GM12874 (cell line): ENCODE results near the gene LINGO3.

Source experiments
- TF ChIP-seq, protein P1 (sequence below): IDR thresholded peaks from 2 replicates; pipeline ENCODE4 v1.5.1; 2011; ENCODE audit warnings: low read depth, mild to moderate bottlenecking, control low read depth, low read length, moderate library complexity; ENCODE audit not compliant: insufficient read depth

Gene LINGO3

DNA sequence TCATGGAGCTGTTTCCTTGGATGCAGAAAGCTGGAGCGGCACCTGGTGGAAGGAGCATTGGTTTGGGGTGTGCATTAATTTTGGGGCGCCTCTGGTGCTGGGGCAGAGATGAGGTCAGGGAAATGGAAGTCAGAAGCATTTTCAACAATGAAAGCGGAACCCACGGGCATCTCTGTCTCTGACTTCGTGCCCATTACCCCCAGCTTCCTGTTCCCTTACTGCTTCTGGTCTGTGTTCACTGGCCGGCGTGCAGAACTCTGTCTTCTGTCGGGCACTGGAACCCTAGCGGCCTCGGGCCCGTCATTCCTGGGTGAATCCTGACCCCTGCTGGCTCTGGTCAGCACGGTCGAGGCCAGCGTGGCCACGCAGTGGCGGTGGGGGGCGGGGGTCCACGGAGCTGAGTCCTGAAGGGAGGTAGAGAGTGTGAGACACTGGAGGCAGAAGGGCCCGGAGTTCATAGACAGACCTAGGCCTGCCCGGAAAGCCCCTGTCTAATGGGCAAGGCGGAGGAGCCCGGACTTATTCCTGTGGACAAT lies 7.9 kb upstream of the LINGO3 start:
- TF ChIP-seq, protein P1, sequence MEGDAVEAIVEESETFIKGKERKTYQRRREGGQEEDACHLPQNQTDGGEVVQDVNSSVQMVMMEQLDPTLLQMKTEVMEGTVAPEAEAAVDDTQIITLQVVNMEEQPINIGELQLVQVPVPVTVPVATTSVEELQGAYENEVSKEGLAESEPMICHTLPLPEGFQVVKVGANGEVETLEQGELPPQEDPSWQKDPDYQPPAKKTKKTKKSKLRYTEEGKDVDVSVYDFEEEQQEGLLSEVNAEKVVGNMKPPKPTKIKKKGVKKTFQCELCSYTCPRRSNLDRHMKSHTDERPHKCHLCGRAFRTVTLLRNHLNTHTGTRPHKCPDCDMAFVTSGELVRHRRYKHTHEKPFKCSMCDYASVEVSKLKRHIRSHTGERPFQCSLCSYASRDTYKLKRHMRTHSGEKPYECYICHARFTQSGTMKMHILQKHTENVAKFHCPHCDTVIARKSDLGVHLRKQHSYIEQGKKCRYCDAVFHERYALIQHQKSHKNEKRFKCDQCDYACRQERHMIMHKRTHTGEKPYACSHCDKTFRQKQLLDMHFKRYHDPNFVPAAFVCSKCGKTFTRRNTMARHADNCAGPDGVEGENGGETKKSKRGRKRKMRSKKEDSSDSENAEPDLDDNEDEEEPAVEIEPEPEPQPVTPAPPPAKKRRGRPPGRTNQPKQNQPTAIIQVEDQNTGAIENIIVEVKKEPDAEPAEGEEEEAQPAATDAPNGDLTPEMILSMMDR, result no peak

DNA sequence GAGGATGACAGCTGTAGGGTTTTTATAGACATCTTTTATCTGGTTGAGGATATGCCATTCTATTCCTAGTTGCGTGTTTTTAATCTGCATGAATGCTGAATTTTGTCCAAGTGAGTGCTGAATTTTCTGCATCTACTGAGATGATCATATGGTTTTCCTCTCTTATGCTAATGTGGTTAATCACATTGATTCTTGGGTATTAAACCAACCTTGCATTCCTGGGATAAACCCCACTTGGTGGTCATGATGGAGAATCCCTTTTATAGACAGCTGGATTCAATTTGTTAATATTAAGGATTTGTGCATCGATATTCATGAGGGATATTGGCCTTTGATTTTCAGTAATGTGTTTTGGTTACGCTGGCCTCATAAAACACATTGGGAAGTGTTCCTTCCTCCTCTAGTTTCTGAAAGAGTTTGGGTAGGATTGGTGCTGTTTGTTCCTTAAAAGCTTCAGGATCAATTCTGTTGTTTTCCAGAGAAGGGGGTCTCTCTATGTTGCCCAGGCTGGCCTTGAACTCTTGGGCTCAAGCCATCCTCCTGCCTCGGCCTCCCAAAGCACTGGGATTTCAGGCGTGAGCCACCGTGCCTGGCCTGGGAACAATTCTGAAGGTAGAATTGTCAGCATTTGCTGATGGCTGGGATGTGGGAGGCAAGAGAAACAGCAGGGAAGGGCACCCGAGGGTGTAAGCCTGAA lies 7.3 kb upstream of the LINGO3 start:
- TF ChIP-seq, protein P1, result no peak

DNA sequence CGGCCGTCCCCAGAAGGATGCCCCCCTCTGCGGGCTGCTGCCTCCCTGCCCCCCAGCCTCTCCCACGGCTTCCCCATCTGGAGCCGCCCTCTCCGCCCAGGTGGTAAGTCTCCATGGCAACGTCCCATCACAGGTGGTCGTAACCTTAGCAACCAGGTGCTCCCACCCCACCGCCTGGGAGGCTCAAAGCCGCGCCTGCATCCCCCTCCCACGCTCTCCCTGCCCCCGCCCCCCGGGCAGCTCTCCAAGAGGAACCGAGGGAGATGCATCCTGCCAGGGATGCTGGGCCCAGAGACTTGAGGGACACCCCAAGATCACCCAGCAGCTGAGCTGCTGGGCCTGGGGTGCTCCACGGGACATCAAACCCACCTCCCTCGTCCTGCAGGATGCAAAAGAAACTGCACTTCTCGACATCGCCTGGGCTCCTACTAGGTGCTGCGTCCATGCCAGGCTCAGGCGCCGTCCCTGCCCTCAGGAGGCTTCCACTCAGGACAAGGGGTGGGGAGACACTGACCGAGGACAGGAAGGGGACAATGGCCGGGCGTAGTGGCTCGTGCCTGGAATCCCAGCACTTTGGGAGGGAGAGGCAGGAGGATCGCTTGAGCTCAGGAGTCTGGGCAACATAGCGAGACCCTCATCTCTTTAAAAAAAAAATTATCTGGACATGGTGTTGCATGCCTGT lies 5.0 kb upstream of the LINGO3 start:
- TF ChIP-seq, protein P1, result no peak

DNA sequence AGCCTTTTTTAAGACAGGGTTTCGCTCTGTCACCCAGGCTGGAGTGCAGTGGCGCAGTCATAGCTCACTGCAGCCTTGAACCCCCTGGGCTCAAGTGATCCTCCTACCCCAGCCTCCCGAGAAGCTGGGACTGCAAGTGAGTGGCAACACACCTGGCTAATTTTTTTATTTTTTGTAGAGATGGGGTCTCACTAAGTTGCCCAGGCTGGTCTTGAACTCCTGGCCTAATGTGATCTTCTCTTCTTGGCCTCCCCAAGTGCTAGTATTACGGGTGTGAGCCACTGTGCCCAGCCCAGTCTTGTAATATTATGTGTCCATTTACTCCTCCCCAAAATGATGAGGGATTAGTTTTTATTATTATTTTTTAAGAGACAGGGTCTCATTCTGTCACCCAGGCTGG lies 3.1 kb upstream of the LINGO3 start:
- TF ChIP-seq, protein P1, result no peak

DNA sequence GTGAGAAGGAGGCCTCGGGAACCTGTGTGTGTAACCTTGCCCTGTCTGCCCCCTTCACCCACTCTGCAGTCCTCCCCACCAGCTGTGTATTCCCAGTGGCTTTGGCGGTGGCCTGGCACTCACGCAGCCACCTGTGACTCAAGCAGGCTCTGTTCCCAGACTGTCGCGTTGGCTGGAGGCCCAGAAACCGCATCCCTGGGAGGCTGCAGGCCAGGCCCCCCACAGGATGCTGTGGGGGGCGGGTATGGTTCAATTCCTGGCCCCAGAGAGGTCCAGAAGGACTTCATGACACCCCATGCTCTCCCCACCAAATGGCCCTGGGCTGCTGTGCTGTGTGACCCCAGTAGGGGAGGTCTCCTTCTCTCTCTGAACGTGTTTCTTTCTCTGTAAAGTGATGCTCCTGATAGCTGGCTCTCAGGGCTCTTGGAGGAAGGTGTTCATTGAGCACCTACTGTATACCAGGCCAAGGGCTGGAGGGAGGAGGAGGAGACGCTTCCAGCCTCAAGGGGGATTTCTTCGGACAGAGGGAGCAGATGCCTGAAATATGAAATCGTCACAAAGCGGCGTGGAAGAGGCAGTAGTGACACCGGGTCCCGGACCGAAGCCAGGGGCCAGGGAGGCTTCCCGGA lies 1.9 kb upstream of the LINGO3 start:
- TF ChIP-seq, protein P1, result no peak

DNA sequence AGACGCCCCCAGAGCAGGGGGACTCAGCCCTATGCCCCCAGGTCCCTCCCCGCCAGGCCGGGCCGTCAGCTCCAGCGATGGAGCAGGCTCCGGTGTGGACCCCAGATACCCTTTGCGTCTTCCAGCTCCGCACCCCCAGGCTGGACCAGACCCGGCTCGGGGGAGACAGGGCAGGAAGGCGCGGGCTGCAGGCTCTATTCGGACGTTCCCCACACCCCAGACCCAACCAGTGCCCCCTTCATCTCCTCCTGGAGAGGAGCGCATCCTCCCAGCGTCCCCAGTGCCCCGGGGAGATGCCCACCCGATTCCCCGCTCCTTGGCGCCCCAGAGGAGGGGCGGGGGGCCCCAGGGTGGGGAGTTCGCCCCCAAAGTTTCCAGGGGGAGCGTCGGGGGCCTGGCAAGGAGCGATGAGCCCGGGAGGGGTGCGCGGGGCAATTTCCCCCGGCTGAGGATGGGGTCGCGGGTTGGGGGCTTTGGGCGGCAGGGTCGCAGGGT lies 389 bp downstream of the LINGO3 start:
- TF ChIP-seq, protein P1, result no peak

DNA sequence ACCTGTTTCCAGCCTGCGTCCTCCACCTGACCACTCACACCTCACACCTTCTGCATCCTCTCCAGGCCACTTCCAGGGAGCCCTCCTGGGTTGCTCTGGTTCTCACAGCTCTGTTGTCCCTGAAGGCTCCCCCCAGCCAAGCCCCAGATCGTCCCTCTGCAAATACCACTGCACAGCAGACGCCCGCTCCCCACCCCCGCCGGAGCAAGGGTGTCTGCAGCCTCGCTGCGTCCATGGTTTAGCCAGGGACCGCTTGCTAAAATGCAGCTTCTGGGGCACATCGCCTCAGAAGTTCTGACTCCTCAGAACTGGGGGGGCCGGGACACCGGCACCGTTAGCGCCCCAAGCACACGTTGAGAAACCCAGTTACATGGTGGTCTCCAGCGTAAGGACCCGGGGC lies 983 bp downstream of the LINGO3 start:
- TF ChIP-seq, protein P1, result no peak
